Skeletal muscle tissue (tissue), 4 donors: ENCODE data around the gene TRABD2B. TPM values are rescaled to one million over a fixed set of nuclear protein-coding genes. Genes with fewer than 3 reads are reported as not detected.
A peak's percentile ranks its signal among the peaks of the same experiment; 100 is the strongest.

Experiments
- H3K27ac ChIP-seq: one replicate; pipeline ENCODE4 v1.7.0; 2013; ENCODE audit warnings: mild to moderate bottlenecking, low read depth, low read length, inconsistent platforms
- H3K27me3 ChIP-seq, 3 donors: one replicate each; pipeline ENCODE4 v1.7.0; 2013; ENCODE audit warnings: low read length in 3 of 3; ENCODE audit not compliant: control insufficient read depth in 3 of 3, insufficient read depth in 3 of 3
- H3K36me3 ChIP-seq, 3 donors: one replicate each; pipeline ENCODE4 v1.7.0; 2013; ENCODE audit warnings: low read length in 3 of 3; ENCODE audit not compliant: control insufficient read depth in 3 of 3, insufficient read depth in 3 of 3
- H3K4me1 ChIP-seq, 3 donors: one replicate each; pipeline ENCODE4 v1.7.0; 2013; ENCODE audit warnings: low read length in 3 of 3, mild to moderate bottlenecking in 3 of 3; ENCODE audit not compliant: control insufficient read depth in 3 of 3, insufficient read depth in 3 of 3
- H3K4me3 ChIP-seq, 3 donors: one replicate each; pipeline ENCODE4 v1.7.0; 2013; ENCODE audit warnings: low read length in 3 of 3
- H3K9ac ChIP-seq, 3 donors: one replicate each; pipeline ENCODE4 v1.7.0; 2013; ENCODE audit warnings: low read length in 3 of 3, mild to moderate bottlenecking in 3 of 3, moderate library complexity in 2 of 3, low read depth in 1 of 3
- H3K9me3 ChIP-seq, 3 donors: one replicate each; pipeline ENCODE4 v1.7.0; 2013; ENCODE audit warnings: low read length in 3 of 3; ENCODE audit not compliant: control insufficient read depth in 3 of 3
- total RNA-seq: library from RNA; depleted of rRNA; stranded (reverse); fragments of >200 nt; gene quantifications from one replicate; pipeline ENCODE4 v1.2.3, GENCODE V29; 2014
- donor health status: Osteomylitis.

The TRABD2B gene
- total RNA-seq, 1 donor from 2014 or later: 0.52 TPM

- H3K9ac ChIP-seq: no peak overlapping the region
Observed at GRCh38 chr1:48023488-48023887, 26.3 kb upstream of the TRABD2B start.

GRCh38 chr1:48022306-48022705 is 25.1 kb upstream of the TRABD2B start:
- no peaks in the 10 kb centered on the region for H3K9me3 ChIP-seq
- H3K9ac ChIP-seq: no peak overlapping the region
- H3K4me1 ChIP-seq: peaks cover 5 to 13% (median 12%) of the 10 kb centered on the region in 3 donors
- no peaks in the 10 kb centered on the region for H3K27me3 ChIP-seq
- no peak overlapping the region for H3K4me3 ChIP-seq
- H3K36me3 ChIP-seq: no peaks in the 10 kb centered on the region
- H3K27ac ChIP-seq: no peak overlapping the region

More at GRCh38 chr1:48023488-48023887, 26.3 kb upstream of the TRABD2B start:
- no peaks in the 10 kb centered on the region for H3K9me3 ChIP-seq
- no peaks in the 10 kb centered on the region for H3K27me3 ChIP-seq
- peaks cover 5 to 13% (median 12%) of the 10 kb centered on the region in 3 donors for H3K4me1 ChIP-seq
- H3K4me3 ChIP-seq: no peak overlapping the region
- H3K36me3 ChIP-seq: no peaks in the 10 kb centered on the region
- H3K27ac ChIP-seq: no peak overlapping the region

GRCh38 chr1:48021792-48022191 is 24.6 kb upstream of the TRABD2B start:
- Histone ChIP-seq H3K9me3 (no peaks in the 10 kb centered on the region), H3K4me1 (peaks cover 5 to 13% (median 12%) of the 10 kb centered on the region in 3 donors), H3K27ac (no peak overlapping the region), H3K4me3 (no peak overlapping the region), H3K36me3 (no peaks in the 10 kb centered on the region), H3K27me3 (no peaks in the 10 kb centered on the region), H3K9ac (no peak overlapping the region)

- H3K36me3 ChIP-seq: no peaks in the 10 kb centered on the region
- no peaks in the 10 kb centered on the region for H3K9me3 ChIP-seq
- H3K4me1 ChIP-seq: peaks cover 0 to 8% (median 3%) of the 10 kb centered on the region in 3 donors
- no peak overlapping the region for H3K4me3 ChIP-seq
- peak overlapping the region; percentile 52 for H3K27ac ChIP-seq
- H3K9ac ChIP-seq: no peak overlapping the region
- H3K27me3 ChIP-seq: peaks cover 0 to 5% (median 0%) of the 10 kb centered on the region in 3 donors
Observed at GRCh38 chr1:48019714-48020315, 22.6 kb upstream of the TRABD2B start.

GRCh38 chr1:48018799-48019198 is 21.6 kb upstream of the TRABD2B start:
- H3K9me3 ChIP-seq: no peaks in the 10 kb centered on the region
- no peak overlapping the region for H3K4me3 ChIP-seq
- peaks cover 0 to 8% (median 3%) of the 10 kb centered on the region in 3 donors for H3K4me1 ChIP-seq
- peaks cover 0 to 5% (median 0%) of the 10 kb centered on the region in 3 donors for H3K27me3 ChIP-seq
- H3K27ac ChIP-seq: no peak overlapping the region
- no peaks in the 10 kb centered on the region for H3K36me3 ChIP-seq
- H3K9ac ChIP-seq: no peak overlapping the region

- H3K27ac ChIP-seq: no peak overlapping the region
Observed at GRCh38 chr1:48017716-48018115, 20.5 kb upstream of the TRABD2B start.

GRCh38 chr1:48016515-48016914 is 19.3 kb upstream of the TRABD2B start:
- Histone ChIP-seq H3K9me3 (no peaks in the 10 kb centered on the region), H3K4me1 (peaks cover 0 to 8% (median 3%) of the 10 kb centered on the region in 3 donors), H3K4me3 (no peak overlapping the region), H3K27me3 (peaks cover 0 to 5% (median 0%) of the 10 kb centered on the region in 3 donors), H3K9ac (no peak overlapping the region), H3K36me3 (no peaks in the 10 kb centered on the region), H3K27ac (no peak overlapping the region)

More at GRCh38 chr1:48017716-48018115, 20.5 kb upstream of the TRABD2B start:
- Histone ChIP-seq H3K36me3 (no peaks in the 10 kb centered on the region), H3K4me3 (no peak overlapping the region), H3K27me3 (peaks cover 0 to 5% (median 0%) of the 10 kb centered on the region in 3 donors), H3K9me3 (no peaks in the 10 kb centered on the region), H3K9ac (no peak overlapping the region), H3K4me1 (peaks cover 0 to 8% (median 3%) of the 10 kb centered on the region in 3 donors)

GRCh38 chr1:48013270-48013669 is 16.1 kb upstream of the TRABD2B start:
- peaks cover 0 to 5% (median 0%) of the 10 kb centered on the region in 3 donors for H3K27me3 ChIP-seq

GRCh38 chr1:48007047-48007446 is 9.9 kb upstream of the TRABD2B start:
- no peak overlapping the region for H3K9ac ChIP-seq
- no peak overlapping the region for H3K27ac ChIP-seq
- no peak overlapping the region for H3K4me3 ChIP-seq
- H3K9me3 ChIP-seq: no peaks in the 10 kb centered on the region
- no peaks in the 10 kb centered on the region for H3K27me3 ChIP-seq
- no peaks in the 10 kb centered on the region for H3K36me3 ChIP-seq
- no peaks in the 10 kb centered on the region for H3K4me1 ChIP-seq

More at GRCh38 chr1:48013270-48013669, 16.1 kb upstream of the TRABD2B start:
- no peak overlapping the region for H3K4me3 ChIP-seq
- H3K4me1 ChIP-seq: no peaks in the 10 kb centered on the region
- H3K36me3 ChIP-seq: no peaks in the 10 kb centered on the region
- H3K27ac ChIP-seq: no peak overlapping the region
- no peak overlapping the region for H3K9ac ChIP-seq
- H3K9me3 ChIP-seq: no peaks in the 10 kb centered on the region

- Histone ChIP-seq H3K4me1 (no peaks in the 10 kb centered on the region), H3K4me3 (no peak overlapping the region), H3K9ac (no peak overlapping the region), H3K27me3 (peaks cover 0 to under 1% (median 0%) of the 10 kb centered on the region in 3 donors), H3K27ac (no peak overlapping the region), H3K9me3 (no peaks in the 10 kb centered on the region), H3K36me3 (no peaks in the 10 kb centered on the region)
Observed at GRCh38 chr1:48006264-48006663, 9.1 kb upstream of the TRABD2B start.
